ENCODE data around the gene CENPM.

The CENPM gene

DNA sequence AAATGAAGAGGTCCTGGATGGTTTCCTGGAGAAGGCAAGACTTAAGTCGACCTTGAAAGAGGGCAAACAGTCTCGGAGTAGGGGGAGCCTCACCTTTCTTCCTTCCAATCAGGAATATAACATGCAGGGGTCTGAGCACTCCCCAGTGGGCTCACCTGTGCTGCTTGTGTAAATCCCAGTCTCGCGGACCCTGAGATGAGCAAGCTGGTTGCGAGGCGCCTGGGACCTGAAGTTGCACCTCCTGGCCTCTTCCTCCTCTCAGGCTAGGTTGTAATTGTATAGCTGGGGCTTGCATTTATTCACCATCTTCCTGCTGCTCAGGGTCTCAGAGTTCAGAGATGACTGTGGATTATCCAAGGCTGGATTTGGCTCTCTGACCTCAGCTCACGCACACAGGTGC, 44.2 kb upstream of the CENPM start:
- Histone ChIP-seq H3K27me3 (ENCODE audit: low read length) (no peaks in the 10 kb centered on the region), H4K20me1 (ENCODE audit: low read depth, low read length) (no peaks in the 10 kb centered on the region), H3K4me2 (ENCODE audit: low read depth, low read length, poor library complexity, severe bottlenecking) (no peak overlapping the region), H3K9me3 (ENCODE audit: insufficient read depth, low read length) (no peaks in the 10 kb centered on the region), H3K9me2 (replicated peaks; ENCODE audit: insufficient read depth, low read length) (no peaks in the 10 kb centered on the region), H2AFZ (ENCODE audit: low read depth, low read length, severe bottlenecking) (no peak overlapping the region), H3K4me3 (ENCODE audit: insufficient read depth, low read length, poor library complexity, severe bottlenecking) (no peak overlapping the region), H3K36me3 (ENCODE audit: low read length) (no peaks in the 10 kb centered on the region), H3K9ac (ENCODE audit: low read length) (no peak overlapping the region), H3K79me2 (ENCODE audit: insufficient read depth, low read length) (no peaks in the 10 kb centered on the region), H3F3A (ENCODE audit: insufficient read depth) (no peaks in the 10 kb centered on the region), H3K27ac (ENCODE audit: low read depth, low read length) (no peak overlapping the region)
- TF ChIP-seq EZH2phosphoT487 (conservative IDR thresholded peaks at IDR 0.05; ENCODE audit: low read length): no peak
- TF ChIP-seq, protein P1, sequence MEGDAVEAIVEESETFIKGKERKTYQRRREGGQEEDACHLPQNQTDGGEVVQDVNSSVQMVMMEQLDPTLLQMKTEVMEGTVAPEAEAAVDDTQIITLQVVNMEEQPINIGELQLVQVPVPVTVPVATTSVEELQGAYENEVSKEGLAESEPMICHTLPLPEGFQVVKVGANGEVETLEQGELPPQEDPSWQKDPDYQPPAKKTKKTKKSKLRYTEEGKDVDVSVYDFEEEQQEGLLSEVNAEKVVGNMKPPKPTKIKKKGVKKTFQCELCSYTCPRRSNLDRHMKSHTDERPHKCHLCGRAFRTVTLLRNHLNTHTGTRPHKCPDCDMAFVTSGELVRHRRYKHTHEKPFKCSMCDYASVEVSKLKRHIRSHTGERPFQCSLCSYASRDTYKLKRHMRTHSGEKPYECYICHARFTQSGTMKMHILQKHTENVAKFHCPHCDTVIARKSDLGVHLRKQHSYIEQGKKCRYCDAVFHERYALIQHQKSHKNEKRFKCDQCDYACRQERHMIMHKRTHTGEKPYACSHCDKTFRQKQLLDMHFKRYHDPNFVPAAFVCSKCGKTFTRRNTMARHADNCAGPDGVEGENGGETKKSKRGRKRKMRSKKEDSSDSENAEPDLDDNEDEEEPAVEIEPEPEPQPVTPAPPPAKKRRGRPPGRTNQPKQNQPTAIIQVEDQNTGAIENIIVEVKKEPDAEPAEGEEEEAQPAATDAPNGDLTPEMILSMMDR (IDR thresholded peaks at IDR 0.05; ENCODE audit: insufficient read depth, low read length, poor library complexity, severe bottlenecking): no peak

DNA sequence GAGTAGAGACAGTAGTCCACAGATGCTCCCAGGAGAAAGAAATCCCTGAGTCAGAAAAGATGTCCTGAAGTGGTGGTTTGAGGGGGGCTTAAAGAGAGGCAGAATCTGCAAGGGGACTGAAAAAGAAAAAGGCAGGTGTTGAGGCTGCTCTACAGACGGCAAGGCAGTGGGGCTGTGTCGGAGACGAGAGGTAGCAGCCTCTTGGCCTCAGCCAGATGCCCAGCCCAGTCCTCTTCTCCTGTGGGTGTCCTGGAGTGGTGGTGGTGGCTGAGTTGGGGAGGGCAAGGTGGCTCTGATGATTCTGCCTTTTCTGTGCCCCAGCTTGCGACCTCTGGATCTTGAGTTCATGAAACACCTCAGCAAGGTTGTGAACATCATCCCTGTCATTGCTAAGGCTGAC, 42.3 kb upstream of the CENPM start:
- Histone ChIP-seq H3K79me2 (ENCODE audit: insufficient read depth, low read length) (no peaks in the 10 kb centered on the region), H3K27ac (ENCODE audit: low read depth, low read length) (no peak overlapping the region), H3F3A (ENCODE audit: insufficient read depth) (no peaks in the 10 kb centered on the region), H3K4me3 (ENCODE audit: insufficient read depth, low read length, poor library complexity, severe bottlenecking) (no peak overlapping the region), H3K9me3 (ENCODE audit: insufficient read depth, low read length) (no peaks in the 10 kb centered on the region), H2AFZ (ENCODE audit: low read depth, low read length, severe bottlenecking) (no peak overlapping the region), H3K27me3 (ENCODE audit: low read length) (no peaks in the 10 kb centered on the region), H3K9ac (ENCODE audit: low read length) (no peak overlapping the region), H3K4me2 (ENCODE audit: low read depth, low read length, poor library complexity, severe bottlenecking) (no peak overlapping the region), H3K36me3 (ENCODE audit: low read length) (no peaks in the 10 kb centered on the region), H4K20me1 (ENCODE audit: low read depth, low read length) (no peaks in the 10 kb centered on the region), H3K9me2 (replicated peaks; ENCODE audit: insufficient read depth, low read length) (no peaks in the 10 kb centered on the region)
- TF ChIP-seq EZH2phosphoT487 (conservative IDR thresholded peaks at IDR 0.05; ENCODE audit: low read length): no peak
- TF ChIP-seq, protein P1 (IDR thresholded peaks at IDR 0.05; ENCODE audit: insufficient read depth, low read length, poor library complexity, severe bottlenecking): no peak

DNA sequence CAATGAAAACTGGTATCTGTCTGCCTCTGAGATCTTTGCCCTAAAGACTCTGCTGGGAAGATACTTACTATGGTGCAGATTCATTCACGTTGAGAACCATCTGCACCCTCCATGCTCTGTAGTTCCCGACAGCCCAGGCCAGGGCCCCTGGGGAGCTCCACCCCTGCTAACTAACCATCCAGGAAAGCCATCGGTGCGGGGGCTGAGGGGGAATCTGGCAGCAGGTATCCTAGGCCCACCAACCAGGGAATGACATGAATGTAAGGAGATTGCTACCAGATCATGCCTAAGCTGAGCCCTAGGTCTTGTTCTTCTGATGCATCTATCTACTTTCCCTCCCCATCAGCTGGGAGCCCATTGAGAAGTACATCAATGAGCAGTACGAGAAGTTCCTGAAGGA, 40.3 kb upstream of the CENPM start:
- no peak overlapping the region for H3K27ac ChIP-seq (ENCODE audit: low read depth, low read length)
- H3K4me2 ChIP-seq (ENCODE audit: low read depth, low read length, poor library complexity, severe bottlenecking): no peak overlapping the region
- no peaks in the 10 kb centered on the region for H3K9me2 ChIP-seq (replicated peaks; ENCODE audit: insufficient read depth, low read length)
- H3K79me2 ChIP-seq (ENCODE audit: insufficient read depth, low read length): no peaks in the 10 kb centered on the region
- no peaks in the 10 kb centered on the region for H3F3A ChIP-seq (ENCODE audit: insufficient read depth)
- H3K9ac ChIP-seq (ENCODE audit: low read length): no peak overlapping the region
- no peak overlapping the region for H3K4me3 ChIP-seq (ENCODE audit: insufficient read depth, low read length, poor library complexity, severe bottlenecking)
- TF ChIP-seq, protein P1 (IDR thresholded peaks at IDR 0.05; ENCODE audit: insufficient read depth, low read length, poor library complexity, severe bottlenecking): no peak
- TF ChIP-seq EZH2phosphoT487 (conservative IDR thresholded peaks at IDR 0.05; ENCODE audit: low read length): no peak
- no peak overlapping the region for H2AFZ ChIP-seq (ENCODE audit: low read depth, low read length, severe bottlenecking)
- no peaks in the 10 kb centered on the region for H3K36me3 ChIP-seq (ENCODE audit: low read length)
- H3K27me3 ChIP-seq (ENCODE audit: low read length): no peaks in the 10 kb centered on the region
- H4K20me1 ChIP-seq (ENCODE audit: low read depth, low read length): no peaks in the 10 kb centered on the region
- H3K9me3 ChIP-seq (ENCODE audit: insufficient read depth, low read length): no peaks in the 10 kb centered on the region

Data from SU-DHL-6 (cell line).